ENCODE data around the gene PNMA1. TPM values are rescaled to one million over a fixed set of nuclear protein-coding genes. Genes with fewer than 3 reads are reported as not detected.

Gene PNMA1
- polyA plus RNA-seq, 1 donor from 2014 or later: 205 TPM

DNA sequence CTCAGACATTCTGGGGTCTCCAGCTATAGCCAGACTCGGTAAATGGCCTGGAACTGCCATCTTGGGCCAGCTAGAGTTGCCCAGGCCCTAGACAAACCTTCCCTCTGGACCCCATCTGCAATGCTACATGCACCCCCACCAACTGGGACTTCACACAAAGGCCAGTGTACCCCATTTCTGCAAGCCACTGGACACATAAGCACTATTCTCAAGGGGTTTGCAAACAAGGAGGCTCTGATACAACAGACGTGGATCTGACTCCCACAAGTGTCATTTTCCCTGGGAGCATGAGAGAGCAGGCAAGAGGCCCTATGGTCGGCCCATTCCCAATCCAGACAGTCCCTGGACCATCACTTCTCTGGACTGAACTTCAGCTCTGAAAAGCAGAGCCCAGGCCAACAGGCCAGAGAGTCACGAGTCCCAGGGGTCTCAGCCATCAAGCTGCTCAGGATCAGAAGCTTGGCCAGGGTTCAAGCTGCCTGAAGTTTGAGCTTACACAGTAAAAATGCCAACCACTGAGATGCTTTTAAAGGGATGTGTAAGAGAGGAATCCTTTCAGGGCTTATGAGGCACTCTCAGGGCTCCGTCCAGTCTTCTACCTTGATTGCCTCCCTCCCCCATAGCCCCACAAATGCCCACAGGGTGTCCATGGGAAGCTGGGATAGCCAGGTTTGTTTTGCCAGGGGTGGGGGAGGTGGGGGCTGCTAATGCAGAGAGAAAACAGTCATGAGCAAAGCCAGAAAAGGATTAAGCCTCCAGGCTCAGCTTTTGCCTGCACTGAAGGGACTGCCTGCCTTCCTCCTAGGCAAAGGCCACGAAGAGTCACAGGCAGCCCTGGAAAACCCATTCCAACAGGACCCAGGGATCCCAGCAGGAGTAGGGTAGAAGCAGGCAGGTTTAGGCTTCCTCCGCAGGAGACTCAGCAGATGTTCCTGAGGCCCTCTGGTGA is 31.7 kb upstream of the PNMA1 start:
- no peak overlapping the region for H3K4me2 ChIP-seq (ENCODE audit: low read length)
- no peaks in the 10 kb centered on the region for H3K36me3 ChIP-seq (ENCODE audit: insufficient read depth, low read length)
- no peaks in the 10 kb centered on the region for H3F3A ChIP-seq (ENCODE audit: insufficient read depth, low read length, poor library complexity, severe bottlenecking)
- no peak overlapping the region for H2AFZ ChIP-seq (ENCODE audit: low read depth, low read length)
- H3K9ac ChIP-seq (ENCODE audit: low read length): no peak overlapping the region
- H3K79me2 ChIP-seq (replicated peaks; ENCODE audit: insufficient read depth, low read length): no peaks in the 10 kb centered on the region
- H3K27ac ChIP-seq (ENCODE audit: low read length): no peak overlapping the region
- H4K20me1 ChIP-seq (ENCODE audit: insufficient read depth): no peaks in the 10 kb centered on the region
- H3K9me2 ChIP-seq (ENCODE audit: insufficient read depth, low read length): no peaks in the 10 kb centered on the region
- H3K9me3 ChIP-seq (ENCODE audit: low read length): no peaks in the 10 kb centered on the region
- H3K4me3 ChIP-seq (ENCODE audit: low read length): no peak overlapping the region
- no peak for TF ChIP-seq TAF1 (IDR thresholded peaks at IDR 0.05; ENCODE audit: low read depth)
- TF ChIP-seq EP300 (conservative IDR thresholded peaks at IDR 0.05; ENCODE audit: poor library complexity, severe bottlenecking): no peak
- TF ChIP-seq RAD21 (conservative IDR thresholded peaks at IDR 0.05): no peak
- TF ChIP-seq, protein P1, sequence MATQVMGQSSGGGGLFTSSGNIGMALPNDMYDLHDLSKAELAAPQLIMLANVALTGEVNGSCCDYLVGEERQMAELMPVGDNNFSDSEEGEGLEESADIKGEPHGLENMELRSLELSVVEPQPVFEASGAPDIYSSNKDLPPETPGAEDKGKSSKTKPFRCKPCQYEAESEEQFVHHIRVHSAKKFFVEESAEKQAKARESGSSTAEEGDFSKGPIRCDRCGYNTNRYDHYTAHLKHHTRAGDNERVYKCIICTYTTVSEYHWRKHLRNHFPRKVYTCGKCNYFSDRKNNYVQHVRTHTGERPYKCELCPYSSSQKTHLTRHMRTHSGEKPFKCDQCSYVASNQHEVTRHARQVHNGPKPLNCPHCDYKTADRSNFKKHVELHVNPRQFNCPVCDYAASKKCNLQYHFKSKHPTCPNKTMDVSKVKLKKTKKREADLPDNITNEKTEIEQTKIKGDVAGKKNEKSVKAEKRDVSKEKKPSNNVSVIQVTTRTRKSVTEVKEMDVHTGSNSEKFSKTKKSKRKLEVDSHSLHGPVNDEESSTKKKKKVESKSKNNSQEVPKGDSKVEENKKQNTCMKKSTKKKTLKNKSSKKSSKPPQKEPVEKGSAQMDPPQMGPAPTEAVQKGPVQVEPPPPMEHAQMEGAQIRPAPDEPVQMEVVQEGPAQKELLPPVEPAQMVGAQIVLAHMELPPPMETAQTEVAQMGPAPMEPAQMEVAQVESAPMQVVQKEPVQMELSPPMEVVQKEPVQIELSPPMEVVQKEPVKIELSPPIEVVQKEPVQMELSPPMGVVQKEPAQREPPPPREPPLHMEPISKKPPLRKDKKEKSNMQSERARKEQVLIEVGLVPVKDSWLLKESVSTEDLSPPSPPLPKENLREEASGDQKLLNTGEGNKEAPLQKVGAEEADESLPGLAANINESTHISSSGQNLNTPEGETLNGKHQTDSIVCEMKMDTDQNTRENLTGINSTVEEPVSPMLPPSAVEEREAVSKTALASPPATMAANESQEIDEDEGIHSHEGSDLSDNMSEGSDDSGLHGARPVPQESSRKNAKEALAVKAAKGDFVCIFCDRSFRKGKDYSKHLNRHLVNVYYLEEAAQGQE (IDR thresholded peaks at IDR 0.05; ENCODE audit: borderline replicate concordance): no peak
- TF ChIP-seq POLR2AphosphoS5 (IDR thresholded peaks at IDR 0.05): no peak
- TF ChIP-seq, protein P2, sequence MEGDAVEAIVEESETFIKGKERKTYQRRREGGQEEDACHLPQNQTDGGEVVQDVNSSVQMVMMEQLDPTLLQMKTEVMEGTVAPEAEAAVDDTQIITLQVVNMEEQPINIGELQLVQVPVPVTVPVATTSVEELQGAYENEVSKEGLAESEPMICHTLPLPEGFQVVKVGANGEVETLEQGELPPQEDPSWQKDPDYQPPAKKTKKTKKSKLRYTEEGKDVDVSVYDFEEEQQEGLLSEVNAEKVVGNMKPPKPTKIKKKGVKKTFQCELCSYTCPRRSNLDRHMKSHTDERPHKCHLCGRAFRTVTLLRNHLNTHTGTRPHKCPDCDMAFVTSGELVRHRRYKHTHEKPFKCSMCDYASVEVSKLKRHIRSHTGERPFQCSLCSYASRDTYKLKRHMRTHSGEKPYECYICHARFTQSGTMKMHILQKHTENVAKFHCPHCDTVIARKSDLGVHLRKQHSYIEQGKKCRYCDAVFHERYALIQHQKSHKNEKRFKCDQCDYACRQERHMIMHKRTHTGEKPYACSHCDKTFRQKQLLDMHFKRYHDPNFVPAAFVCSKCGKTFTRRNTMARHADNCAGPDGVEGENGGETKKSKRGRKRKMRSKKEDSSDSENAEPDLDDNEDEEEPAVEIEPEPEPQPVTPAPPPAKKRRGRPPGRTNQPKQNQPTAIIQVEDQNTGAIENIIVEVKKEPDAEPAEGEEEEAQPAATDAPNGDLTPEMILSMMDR (IDR thresholded peaks at IDR 0.05; ENCODE audit: poor library complexity, severe bottlenecking): no peak
- no peak for TF ChIP-seq MXI1 (conservative IDR thresholded peaks at IDR 0.05; ENCODE audit: poor library complexity, severe bottlenecking)
- no peak for TF ChIP-seq SMC3 (conservative IDR thresholded peaks at IDR 0.05; ENCODE audit: poor library complexity)
- no peak for TF ChIP-seq EZH2 (IDR thresholded peaks at IDR 0.05; ENCODE audit: borderline replicate concordance, insufficient read depth, low read length, poor library complexity, severe bottlenecking)
- H3K27me3 ChIP-seq (ENCODE audit: insufficient read depth, low read depth, low read length): no peaks in the 10 kb centered on the region

DNA sequence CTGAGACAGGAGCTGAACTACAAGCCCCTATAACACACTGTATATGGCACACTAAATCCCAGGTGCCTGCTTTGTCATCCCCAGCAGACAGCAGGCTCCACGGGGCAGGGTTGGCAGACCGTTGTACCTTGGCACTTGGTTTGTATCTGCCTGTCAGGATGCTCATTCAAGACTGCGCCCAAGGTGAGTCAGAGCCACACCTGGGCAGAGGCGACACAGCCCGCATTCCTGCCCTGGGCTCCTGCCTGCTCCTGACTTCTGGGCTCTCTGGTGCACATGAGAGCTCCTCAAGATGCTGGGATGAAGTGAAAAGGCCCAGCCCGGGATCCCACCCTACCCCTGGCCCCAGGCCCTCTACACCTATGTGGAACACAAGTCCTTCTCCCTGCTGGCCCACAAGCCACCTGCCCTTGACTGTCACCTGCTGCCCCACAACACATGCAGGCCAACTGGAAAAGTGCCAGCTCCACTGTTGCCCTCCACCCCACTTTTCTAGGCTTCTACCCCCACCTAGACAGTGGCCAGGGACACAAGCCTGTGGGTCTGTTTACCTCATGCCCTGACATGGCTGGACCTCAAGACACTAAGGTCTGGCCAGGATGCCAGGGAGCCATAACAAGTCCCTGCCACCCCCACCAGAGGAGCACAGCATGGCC is 30.8 kb upstream of the PNMA1 start:
- no peaks in the 10 kb centered on the region for H3K27me3 ChIP-seq (ENCODE audit: insufficient read depth, low read depth, low read length)
- H3K27ac ChIP-seq (ENCODE audit: low read length): no peak overlapping the region
- no peaks in the 10 kb centered on the region for H4K20me1 ChIP-seq (ENCODE audit: insufficient read depth)
- H3K4me2 ChIP-seq (ENCODE audit: low read length): no peak overlapping the region
- H3K79me2 ChIP-seq (replicated peaks; ENCODE audit: insufficient read depth, low read length): no peaks in the 10 kb centered on the region
- no peaks in the 10 kb centered on the region for H3F3A ChIP-seq (ENCODE audit: insufficient read depth, low read length, poor library complexity, severe bottlenecking)
- no peak overlapping the region for H3K9ac ChIP-seq (ENCODE audit: low read length)
- TF ChIP-seq EP300 (conservative IDR thresholded peaks at IDR 0.05; ENCODE audit: poor library complexity, severe bottlenecking) (no peak), MXI1 (conservative IDR thresholded peaks at IDR 0.05; ENCODE audit: poor library complexity, severe bottlenecking) (no peak), SMC3 (conservative IDR thresholded peaks at IDR 0.05; ENCODE audit: poor library complexity) (no peak), RAD21 (conservative IDR thresholded peaks at IDR 0.05) (no peak), EZH2 (IDR thresholded peaks at IDR 0.05; ENCODE audit: borderline replicate concordance, insufficient read depth, low read length, poor library complexity, severe bottlenecking) (no peak), POLR2AphosphoS5 (IDR thresholded peaks at IDR 0.05) (no peak), TAF1 (IDR thresholded peaks at IDR 0.05; ENCODE audit: low read depth) (no peak)
- TF ChIP-seq, protein P2 (IDR thresholded peaks at IDR 0.05; ENCODE audit: poor library complexity, severe bottlenecking): no peak
- TF ChIP-seq, protein P1 (IDR thresholded peaks at IDR 0.05; ENCODE audit: borderline replicate concordance): no peak
- no peaks in the 10 kb centered on the region for H3K9me2 ChIP-seq (ENCODE audit: insufficient read depth, low read length)
- no peak overlapping the region for H2AFZ ChIP-seq (ENCODE audit: low read depth, low read length)
- H3K9me3 ChIP-seq (ENCODE audit: low read length): no peaks in the 10 kb centered on the region
- H3K4me3 ChIP-seq (ENCODE audit: low read length): no peak overlapping the region
- no peaks in the 10 kb centered on the region for H3K36me3 ChIP-seq (ENCODE audit: insufficient read depth, low read length)
